Measurements from ENCODE around the gene ARMC12. TPM values are rescaled to one million over a fixed set of nuclear protein-coding genes. Genes with fewer than 3 reads are reported as not detected.

Gene ARMC12
- total and polyA plus RNA-seq, 4 donors, result 0.40 to 3.7 (median 1.2) TPM

GRCh38 chr6:35795453-35796071 lies 58.7 kb downstream of the ARMC12 start:
- Histone ChIP-seq H3K4me3 (ENCODE audit: low read depth, low read length) (no peak overlapping the region), H3K9me3 (ENCODE audit: control insufficient read depth, insufficient read depth, low read length) (no peaks in the 10 kb centered on the region), H3K36me3 (ENCODE audit: control insufficient read depth, insufficient read depth, low read length) (no peaks in the 10 kb centered on the region), H3K4me1 (ENCODE audit: control insufficient read depth, insufficient read depth, low read length) (no peaks in the 10 kb centered on the region), H3K27me3 (ENCODE audit: control insufficient read depth, insufficient read depth, low read length) (no peaks in the 10 kb centered on the region), H3K27ac (ENCODE audit: low read depth, low read length) (no peak overlapping the region)
- WGBS (ENCODE audit: insufficient coverage), result 82% methylated on average over 9 of the region's 11 CpGs
- no peak for DNase-seq (ENCODE audit: low read depth in 4 of 6, low spot score in 6 of 6)

GRCh38 chr6:35796236-35796635 lies 59.4 kb downstream of the ARMC12 start:
- H3K4me3 ChIP-seq (ENCODE audit: low read depth, low read length), result no peak overlapping the region
- H3K4me1 ChIP-seq (ENCODE audit: control insufficient read depth, insufficient read depth, low read length), result no peaks in the 10 kb centered on the region
- DNase-seq (ENCODE audit: low read depth in 4 of 6, low spot score in 6 of 6), result no peak
- WGBS (ENCODE audit: insufficient coverage), result 85% methylated on average over 4 of the region's 4 CpGs
- no peaks in the 10 kb centered on the region for H3K36me3 ChIP-seq (ENCODE audit: control insufficient read depth, insufficient read depth, low read length)
- H3K9me3 ChIP-seq (ENCODE audit: control insufficient read depth, insufficient read depth, low read length), result no peaks in the 10 kb centered on the region
- H3K27me3 ChIP-seq (ENCODE audit: control insufficient read depth, insufficient read depth, low read length), result no peaks in the 10 kb centered on the region
- H3K27ac ChIP-seq (ENCODE audit: low read depth, low read length), result no peak overlapping the region

- Histone ChIP-seq H3K27me3 (ENCODE audit: control insufficient read depth, insufficient read depth, low read length) (no peaks in the 10 kb centered on the region), H3K27ac (ENCODE audit: low read depth, low read length) (no peak overlapping the region), H3K9me3 (ENCODE audit: control insufficient read depth, insufficient read depth, low read length) (no peaks in the 10 kb centered on the region), H3K4me1 (ENCODE audit: control insufficient read depth, insufficient read depth, low read length) (no peaks in the 10 kb centered on the region), H3K4me3 (ENCODE audit: low read depth, low read length) (no peak overlapping the region), H3K36me3 (ENCODE audit: control insufficient read depth, insufficient read depth, low read length) (no peaks in the 10 kb centered on the region)
- DNase-seq (ENCODE audit: low read depth in 4 of 6, low spot score in 6 of 6), result no peak
- 67% methylated on average over 8 of the region's 8 CpGs for whole genome bisulfite sequencing (ENCODE audit: insufficient coverage)
Measured at GRCh38 chr6:35797837-35798526, 61.1 kb downstream of the ARMC12 start.

Other genes with a start within 250 kb of the ARMC12 start
- gene TEAD3, start 240.0 kb upstream of the ARMC12 start, total RNA-seq, result 1 to 10 TPM; 1.8 to 6.4 TPM
- 1 to 10 TPM; 7.2 to 8.7 TPM for gene TEAD3, start 240.0 kb upstream of the ARMC12 start, polyA plus RNA-seq (ENCODE audit: insufficient read length in 2 of 2)
- gene TULP1, start 224.1 kb upstream of the ARMC12 start, total RNA-seq, result 1 to 10 TPM in 1 of 2 donors, under 1 TPM in 1; 0.89 to 1.3 TPM
- 1 to 10 TPM; 1.7 to 2.0 TPM for gene TULP1, start 224.1 kb upstream of the ARMC12 start, polyA plus RNA-seq (ENCODE audit: insufficient read length in 2 of 2)
- 10 to 100 TPM in 1 of 2 donors, 1 to 10 TPM in 1; 9.8 to 19.9 TPM for gene FKBP5, start 48.1 kb upstream of the ARMC12 start, total RNA-seq
- gene FKBP5, start 48.1 kb upstream of the ARMC12 start, polyA plus RNA-seq (ENCODE audit: insufficient read length in 2 of 2), result 1 to 10 TPM; 6.9 to 9.3 TPM
- gene CLPSL2, start 39.6 kb downstream of the ARMC12 start, total RNA-seq, result not detected
- under 1 TPM in 1 of 2 donors, not detected in 1; 0.56 TPM for gene CLPSL2, start 39.6 kb downstream of the ARMC12 start, polyA plus RNA-seq (ENCODE audit: insufficient read length in 2 of 2)
- not detected for gene CLPSL1, start 44.0 kb downstream of the ARMC12 start, total RNA-seq
- gene CLPSL1, start 44.0 kb downstream of the ARMC12 start, polyA plus RNA-seq (ENCODE audit: insufficient read length in 2 of 2), result not detected
- not detected for gene CLPS, start 60.3 kb downstream of the ARMC12 start, total RNA-seq
- gene CLPS, start 60.3 kb downstream of the ARMC12 start, polyA plus RNA-seq (ENCODE audit: insufficient read length in 2 of 2), result not detected
- under 1 TPM; 0.44 to 0.79 TPM for gene LHFPL5, start 68.3 kb downstream of the ARMC12 start, total RNA-seq
- 1 to 10 TPM; 1.5 to 2.0 TPM for gene LHFPL5, start 68.3 kb downstream of the ARMC12 start, polyA plus RNA-seq (ENCODE audit: insufficient read length in 2 of 2)
- 10 to 100 TPM; 33.1 to 55.5 TPM for gene SRPK1, start 184.1 kb downstream of the ARMC12 start, total RNA-seq
- 10 to 100 TPM; 41.1 to 43.5 TPM for gene SRPK1, start 184.1 kb downstream of the ARMC12 start, polyA plus RNA-seq (ENCODE audit: insufficient read length in 2 of 2)